ENCODE data around the gene DVL1. TPM values are rescaled to one million over a fixed set of nuclear protein-coding genes. Genes with fewer than 3 reads are reported as not detected.

The DVL1 gene
- total and polyA plus RNA-seq, 2 of the 13 experiments (the other 11 are each of a cell fraction or from before 2014, with no cell fraction given) = 30.8 to 60.4 TPM

GRCh38 chr1:1305300-1306069, 43.7 kb downstream of the DVL1 start (continued):
- no peak for TF ChIP-seq DBP (CRISPR knock-in tag; IDR thresholded peaks at IDR 0.05; ENCODE audit: not compliant biosample characterization)
- TF ChIP-seq NPAS2 (CRISPR knock-in tag; IDR thresholded peaks at IDR 0.05; ENCODE audit: borderline replicate concordance) = no peak
- no peak for TF ChIP-seq TBX3 (IDR thresholded peaks at IDR 0.05; ENCODE audit: borderline replicate concordance)
- TF ChIP-seq JARID2 (CRISPR knock-in tag; IDR thresholded peaks at IDR 0.05; ENCODE audit: insufficient replicate concordance) = no peak
- no peak for TF ChIP-seq ZNF260 (CRISPR knock-in tag; IDR thresholded peaks at IDR 0.05; ENCODE audit: borderline replicate concordance, low read depth)
- no peak for TF ChIP-seq ZNF136 (CRISPR knock-in tag; IDR thresholded peaks at IDR 0.05; ENCODE audit: low read depth)
- no peak for TF ChIP-seq MTF1 (CRISPR knock-in tag; IDR thresholded peaks at IDR 0.05)
- TF ChIP-seq, protein P1, sequence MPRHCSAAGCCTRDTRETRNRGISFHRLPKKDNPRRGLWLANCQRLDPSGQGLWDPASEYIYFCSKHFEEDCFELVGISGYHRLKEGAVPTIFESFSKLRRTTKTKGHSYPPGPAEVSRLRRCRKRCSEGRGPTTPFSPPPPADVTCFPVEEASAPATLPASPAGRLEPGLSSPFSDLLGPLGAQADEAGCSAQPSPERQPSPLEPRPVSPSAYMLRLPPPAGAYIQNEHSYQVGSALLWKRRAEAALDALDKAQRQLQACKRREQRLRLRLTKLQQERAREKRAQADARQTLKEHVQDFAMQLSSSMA (CRISPR knock-in tag; IDR thresholded peaks at IDR 0.05) = no peak
- TF ChIP-seq KLF13 (CRISPR knock-in tag; IDR thresholded peaks at IDR 0.05) = no peak
- TF ChIP-seq ZNF367 (CRISPR knock-in tag; IDR thresholded peaks at IDR 0.05; ENCODE audit: borderline replicate concordance) = no peak
- TF ChIP-seq ZBTB1 (CRISPR knock-in tag; IDR thresholded peaks at IDR 0.05; ENCODE audit: borderline replicate concordance) = no peak
- TF ChIP-seq, protein P2, sequence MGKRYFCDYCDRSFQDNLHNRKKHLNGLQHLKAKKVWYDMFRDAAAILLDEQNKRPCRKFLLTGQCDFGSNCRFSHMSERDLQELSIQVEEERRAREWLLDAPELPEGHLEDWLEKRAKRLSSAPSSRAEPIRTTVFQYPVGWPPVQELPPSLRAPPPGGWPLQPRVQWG (CRISPR knock-in tag; IDR thresholded peaks at IDR 0.05; ENCODE audit: borderline replicate concordance, low read depth) = no peak
- no peak for TF ChIP-seq GPBP1L1 (CRISPR knock-in tag; IDR thresholded peaks at IDR 0.05)
- no peak for TF ChIP-seq RBM22 (optimal IDR thresholded peaks at IDR 0.05; ENCODE audit: low read length)
- TF ChIP-seq, protein P3, sequence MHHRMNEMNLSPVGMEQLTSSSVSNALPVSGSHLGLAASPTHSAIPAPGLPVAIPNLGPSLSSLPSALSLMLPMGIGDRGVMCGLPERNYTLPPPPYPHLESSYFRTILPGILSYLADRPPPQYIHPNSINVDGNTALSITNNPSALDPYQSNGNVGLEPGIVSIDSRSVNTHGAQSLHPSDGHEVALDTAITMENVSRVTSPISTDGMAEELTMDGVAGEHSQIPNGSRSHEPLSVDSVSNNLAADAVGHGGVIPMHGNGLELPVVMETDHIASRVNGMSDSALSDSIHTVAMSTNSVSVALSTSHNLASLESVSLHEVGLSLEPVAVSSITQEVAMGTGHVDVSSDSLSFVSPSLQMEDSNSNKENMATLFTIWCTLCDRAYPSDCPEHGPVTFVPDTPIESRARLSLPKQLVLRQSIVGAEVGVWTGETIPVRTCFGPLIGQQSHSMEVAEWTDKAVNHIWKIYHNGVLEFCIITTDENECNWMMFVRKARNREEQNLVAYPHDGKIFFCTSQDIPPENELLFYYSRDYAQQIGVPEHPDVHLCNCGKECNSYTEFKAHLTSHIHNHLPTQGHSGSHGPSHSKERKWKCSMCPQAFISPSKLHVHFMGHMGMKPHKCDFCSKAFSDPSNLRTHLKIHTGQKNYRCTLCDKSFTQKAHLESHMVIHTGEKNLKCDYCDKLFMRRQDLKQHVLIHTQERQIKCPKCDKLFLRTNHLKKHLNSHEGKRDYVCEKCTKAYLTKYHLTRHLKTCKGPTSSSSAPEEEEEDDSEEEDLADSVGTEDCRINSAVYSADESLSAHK (CRISPR knock-in tag; IDR thresholded peaks at IDR 0.05; ENCODE audit: borderline replicate concordance) = no peak
- no peak for TF ChIP-seq ZNF292 (CRISPR knock-in tag; IDR thresholded peaks at IDR 0.05; ENCODE audit: borderline replicate concordance, low read depth)
- no peak for TF ChIP-seq ZNF788 (CRISPR knock-in tag; IDR thresholded peaks at IDR 0.05; ENCODE audit: borderline replicate concordance)
- no peak for TF ChIP-seq SOX13 (IDR thresholded peaks at IDR 0.05)
- TF ChIP-seq SOX13 (CRISPR knock-in tag; conservative IDR thresholded peaks at IDR 0.05 in 1 of 2, IDR thresholded peaks at IDR 0.05 in 1 of 2) = peak in 1 of 2 experiments; percentile 18; a peak in 1 of 4 replicates
- TF ChIP-seq PITX1 (CRISPR knock-in tag; IDR thresholded peaks at IDR 0.05) = no peak
- no peak for TF ChIP-seq HOXA7 (CRISPR knock-in tag; IDR thresholded peaks at IDR 0.05)
- TF ChIP-seq, protein P4, sequence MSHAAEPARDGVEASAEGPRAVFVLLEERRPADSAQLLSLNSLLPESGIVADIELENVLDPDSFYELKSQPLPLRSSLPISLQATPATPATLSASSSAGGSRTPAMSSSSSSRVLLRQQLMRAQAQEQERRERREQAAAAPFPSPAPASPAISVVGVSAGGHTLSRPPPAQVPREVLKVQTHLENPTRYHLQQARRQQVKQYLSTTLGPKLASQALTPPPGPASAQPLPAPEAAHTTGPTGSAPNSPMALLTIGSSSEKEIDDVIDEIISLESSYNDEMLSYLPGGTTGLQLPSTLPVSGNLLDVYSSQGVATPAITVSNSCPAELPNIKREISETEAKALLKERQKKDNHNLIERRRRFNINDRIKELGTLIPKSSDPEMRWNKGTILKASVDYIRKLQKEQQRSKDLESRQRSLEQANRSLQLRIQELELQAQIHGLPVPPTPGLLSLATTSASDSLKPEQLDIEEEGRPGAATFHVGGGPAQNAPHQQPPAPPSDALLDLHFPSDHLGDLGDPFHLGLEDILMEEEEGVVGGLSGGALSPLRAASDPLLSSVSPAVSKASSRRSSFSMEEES (CRISPR knock-in tag; IDR thresholded peaks at IDR 0.05) = no peak

Data from HepG2 (cell line).